Activated CD4-positive, alpha-beta T cell treated with anti-CD3 and anti-CD28 coated beads for 36 hours (primary cell): Measurements from ENCODE around the gene OSM. TPM values are rescaled to one million over a fixed set of nuclear protein-coding genes. Genes with fewer than 3 reads are reported as not detected.

ENCODE experiments used
- ATAC-seq: fragments of 200-7000 bp; cut with Tn5 transposase; one replicate; pipeline ENCODE4 v1.10.0; 2021; ENCODE audit warnings: mild to moderate bottlenecking, moderate library complexity
- CTCF ChIA-PET: fragments of 350-600 bp; sonication (Branson Sonifier 250); formaldehyde crosslinking; loops from one replicate; lab custom pipeline; 2021; ENCODE audit warnings: antibody characterized with exemption; lab: Charles Lee
- POLR2A ChIA-PET: fragments of 350-600 bp; sonication (Branson Sonifier 250); formaldehyde crosslinking; loops from one replicate; lab custom pipeline; 2021; ENCODE audit warnings: antibody characterized with exemption, inconsistent platforms; lab: Charles Lee
- DNase-seq: peaks from one replicate; pipeline ENCODE4 v3.0.0-alpha.2; 2020
- H3K27ac Mint-ChIP-seq: one replicate; pipeline ENCODE4 v1.8.0; 2021; ENCODE audit warnings: mixed read lengths
- H3K27me3 Mint-ChIP-seq: one replicate; pipeline ENCODE4 v1.8.0; 2021; ENCODE audit warnings: mixed read lengths
- H3K36me3 Mint-ChIP-seq: one replicate; pipeline ENCODE4 v1.8.0; 2021; ENCODE audit warnings: low read depth, mixed read lengths
- H3K4me1 Mint-ChIP-seq: one replicate; pipeline ENCODE4 v1.8.0; 2021; ENCODE audit warnings: mixed read lengths
- H3K4me3 Mint-ChIP-seq: one replicate; pipeline ENCODE4 v1.8.0; 2021; ENCODE audit warnings: mild to moderate bottlenecking, moderate library complexity, mixed read lengths
- H3K9me3 Mint-ChIP-seq: one replicate; pipeline ENCODE4 v1.8.0; 2021; ENCODE audit warnings: low read depth, mixed read lengths
- intact Hi-C, 2 experiments: fragments of 100-400 bp; cut with DNase I in 1 of 2; cut with micrococcal nuclease in 1 of 2; formaldehyde crosslinking; loops; one replicate each; pipeline versions ENCODE4 v1.14.2 to v1.15.1; 2022 to 2024; cut with DNase I, micrococcal nuclease
- total RNA-seq, 2 experiments: library from RNA; stranded (reverse); gene quantifications; one replicate each; pipeline ENCODE4 v1.2.3, GENCODE V29; 2021

OSM gene
- total RNA-seq, 2 experiments from 2014 or later = 13.8 to 17.6 TPM

DNA sequence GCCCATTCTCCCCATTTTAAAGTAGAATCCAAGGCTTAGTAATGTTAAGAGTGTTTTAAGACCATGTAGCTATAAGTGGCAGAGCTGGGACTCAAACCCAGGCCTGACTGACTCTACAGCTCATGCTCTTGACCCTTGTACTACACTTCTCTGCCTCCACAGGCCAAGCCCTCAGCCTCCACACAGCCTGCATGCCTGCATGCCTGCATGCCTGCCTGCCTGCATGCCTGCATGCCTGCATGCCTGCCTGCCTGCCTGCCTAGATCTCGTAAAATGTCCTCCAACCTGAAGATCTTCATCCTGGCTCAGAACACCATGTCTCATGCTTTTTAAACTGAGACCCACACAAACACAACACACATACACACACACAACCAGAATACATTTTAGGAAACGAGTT is 41.4 kb upstream of the OSM start:
- peaks cover 97% of the 10 kb centered on the region for H3K4me1 Mint-ChIP-seq
- H3K27ac Mint-ChIP-seq = peak overlapping the region; percentile 68
- CTCF ChIA-PET = no interaction called here
- no peaks in the 10 kb centered on the region for H3K9me3 Mint-ChIP-seq
- POLR2A ChIA-PET = no interaction called here
- peaks cover 16% of the 10 kb centered on the region for H3K36me3 Mint-ChIP-seq
- no peaks in the 10 kb centered on the region for H3K27me3 Mint-ChIP-seq
- ATAC-seq (no peak), DNase-seq (no peak)
- no peak overlapping the region for H3K4me3 Mint-ChIP-seq
- intact Hi-C loops = loop anchor here in 1 of 2 experiments (5.0 kb wide), 1 partner anchor 284 kb away; the partner anchor contains the start of gene PES1

DNA sequence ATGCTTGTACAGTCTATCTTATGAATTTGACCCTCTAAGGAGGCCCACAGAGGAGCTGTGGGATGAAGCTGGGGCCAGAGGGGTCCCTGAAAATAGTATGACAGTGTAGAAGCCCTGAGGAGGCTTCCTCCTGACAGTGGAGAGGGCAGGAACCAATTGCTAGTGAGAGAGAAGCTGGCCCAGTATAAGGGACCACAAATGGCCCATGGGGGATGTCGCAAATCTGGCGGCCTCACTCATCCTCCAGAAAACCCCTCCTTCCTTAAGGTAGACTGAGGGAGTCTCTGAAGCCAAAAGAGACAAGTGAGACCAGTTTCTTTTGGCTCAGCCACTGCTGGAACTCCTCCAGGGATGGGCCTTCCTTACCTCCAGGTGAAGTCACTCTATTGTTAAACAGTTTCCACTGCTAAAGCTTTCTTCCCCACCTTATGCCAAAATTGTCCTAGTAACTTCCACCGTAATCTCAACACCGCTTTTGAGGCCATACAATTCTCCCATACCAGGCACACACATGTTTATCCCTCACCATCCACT is 40.5 kb upstream of the OSM start:
- Mint-ChIP-seq H3K27ac (peak overlapping the region; percentile 85), H3K27me3 (no peaks in the 10 kb centered on the region), H3K4me3 (no peak overlapping the region), H3K36me3 (peaks cover 15% of the 10 kb centered on the region), H3K4me1 (peaks cover 97% of the 10 kb centered on the region), H3K9me3 (no peaks in the 10 kb centered on the region)
- ATAC-seq = no peak
- ChIA-PET CTCF (interaction anchor here (0.6 to 1.5 kb wide), 4 partner anchors 12 to 266 kb away, joined by 3 to 4 read pairs (median 3); partner anchors contain the start of gene MTFP1), POLR2A (interaction anchor here (0.6 kb wide), 1 partner anchor 20 kb away, joined by 3 read pairs; the partner anchor contains the start of gene TBC1D10A)
- DNase-seq = no peak
- intact Hi-C loops = loop anchor here in 1 of 2 experiments (2.0 to 5.0 kb wide), 2 partner anchors 20 to 285 kb away; partner anchors contain the start of genes PES1 and TBC1D10A

- Mint-ChIP-seq H3K4me3 (peak overlapping the region; percentile 59), H3K27me3 (no peaks in the 10 kb centered on the region), H3K27ac (peak overlapping the region; percentile 85), H3K9me3 (no peaks in the 10 kb centered on the region), H3K4me1 (peaks cover 97% of the 10 kb centered on the region), H3K36me3 (peaks cover 15% of the 10 kb centered on the region)
- ATAC-seq (no peak), DNase-seq (no peak)
- intact Hi-C loops = loop anchor here in 1 of 2 experiments (2.0 to 5.0 kb wide), 2 partner anchors 20 to 286 kb away; partner anchors contain the start of genes PES1 and TBC1D10A
- ChIA-PET POLR2A (interaction anchor here (0.6 kb wide), 1 partner anchor 20 kb away, joined by 3 read pairs; the partner anchor contains the start of gene TBC1D10A), CTCF (interaction anchor here (0.6 to 2.0 kb wide), 4 partner anchors 13 to 266 kb away, joined by 3 to 10 read pairs (median 4); partner anchors contain the start of gene MTFP1)
Measured at GRCh38 chr22:30306627-30307011, 40.0 kb upstream of the OSM start.

DNA sequence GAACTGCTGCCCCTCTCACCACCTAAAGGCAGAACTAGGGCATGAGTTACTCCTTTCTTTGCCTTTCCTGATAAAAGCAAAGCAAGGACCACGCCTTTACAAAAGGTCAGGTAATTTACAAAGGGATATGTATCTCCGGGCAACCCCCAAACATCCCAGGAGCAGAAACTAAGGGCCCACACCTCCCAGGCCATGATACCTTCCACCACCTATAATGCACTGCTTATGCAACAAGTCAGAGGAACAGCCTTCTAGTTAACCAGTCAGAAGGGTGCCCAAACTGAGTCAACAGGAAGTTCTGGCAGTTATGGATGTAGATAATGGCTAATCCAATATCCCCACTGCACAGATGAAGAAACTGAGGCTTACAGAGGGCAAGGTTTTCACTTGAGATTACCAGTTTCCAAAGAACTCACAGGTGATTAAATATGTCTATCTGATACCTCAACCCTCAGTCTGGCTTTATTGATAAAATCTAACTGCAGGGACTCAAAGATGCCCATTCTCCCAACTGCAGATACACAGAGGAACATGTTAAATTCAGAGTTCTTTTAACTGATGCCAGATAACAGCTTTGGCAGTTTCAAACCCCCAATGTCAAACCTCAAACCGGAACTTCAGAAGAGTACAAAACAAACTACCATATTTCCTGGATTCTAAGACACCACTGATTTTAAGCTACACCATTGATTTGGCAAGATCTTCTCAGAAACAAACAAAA is 39.4 kb upstream of the OSM start:
- H3K4me3 Mint-ChIP-seq = peak overlapping the region; percentile 59
- CTCF ChIA-PET = interaction anchor here (0.6 to 2.0 kb wide), 3 partner anchors 18 to 968 kb away, joined by 3 to 10 read pairs (median 3); partner anchors contain the start of gene MTFP1
- DNase-seq (peak; percentile 46), ATAC-seq (peak; percentile 73)
- peak overlapping the region; percentile 85 for H3K27ac Mint-ChIP-seq
- no peaks in the 10 kb centered on the region for H3K9me3 Mint-ChIP-seq
- intact Hi-C loops = loop anchor here in 1 of 2 experiments (1.0 to 5.0 kb wide), 3 partner anchors 21 to 286 kb away; partner anchors contain the start of genes PES1, SF3A1 and TBC1D10A
- H3K36me3 Mint-ChIP-seq = peaks cover 20% of the 10 kb centered on the region
- POLR2A ChIA-PET = interaction anchor here (0.6 kb wide), 1 partner anchor 21 kb away, joined by 3 read pairs; the partner anchor contains the start of gene TBC1D10A
- H3K27me3 Mint-ChIP-seq = no peaks in the 10 kb centered on the region
- H3K4me1 Mint-ChIP-seq = peaks cover 98% of the 10 kb centered on the region

GRCh38 chr22:30305519-30305905 is 38.9 kb upstream of the OSM start:
- Mint-ChIP-seq H3K4me1 (peaks cover 97% of the 10 kb centered on the region), H3K36me3 (peaks cover 22% of the 10 kb centered on the region), H3K4me3 (peak overlapping the region; percentile 59), H3K27me3 (no peaks in the 10 kb centered on the region), H3K27ac (peak overlapping the region; percentile 85), H3K9me3 (no peaks in the 10 kb centered on the region)
- ChIA-PET POLR2A (interaction anchor here (1.0 kb wide), 1 partner anchor 14 kb away, joined by 3 read pairs; no protein-coding TSS in a partner anchor), CTCF (interaction anchor here (0.6 to 2.0 kb wide), 5 partner anchors 10 to 969 kb away, joined by 3 to 10 read pairs (median 4); no protein-coding TSS in a partner anchor)
- DNase-seq (peak; percentile 68), ATAC-seq (peak; percentile 79)
- intact Hi-C loops = loop anchor here in 1 of 2 experiments (1.0 to 5.0 kb wide), 2 partner anchors 51 to 287 kb away; partner anchors contain the start of genes PES1 and SF3A1

GRCh38 chr22:30304495-30305244 is 38.0 kb upstream of the OSM start:
- peak overlapping the region; percentile 59 for H3K4me3 Mint-ChIP-seq
- ChIA-PET CTCF (interaction anchor here (0.6 to 3.4 kb wide), 6 partner anchors 11 to 39 kb away, joined by 3 to 17 read pairs (median 8); partner anchors contain the start of gene CASTOR1), POLR2A (interaction anchor here (1.0 kb wide), 1 partner anchor 13 kb away, joined by 3 read pairs; no protein-coding TSS in a partner anchor)
- peak overlapping the region; percentile 85 for H3K27ac Mint-ChIP-seq
- ATAC-seq = no peak
- peaks cover 89% of the 10 kb centered on the region for H3K4me1 Mint-ChIP-seq
- intact Hi-C loops = loop anchor here in 1 of 2 experiments (1.0 to 5.0 kb wide), 2 partner anchors 52 to 288 kb away; partner anchors contain the start of genes PES1 and SF3A1
- H3K36me3 Mint-ChIP-seq = peaks cover 22% of the 10 kb centered on the region
- no peaks in the 10 kb centered on the region for H3K9me3 Mint-ChIP-seq
- no peak for DNase-seq
- H3K27me3 Mint-ChIP-seq = no peaks in the 10 kb centered on the region

DNA sequence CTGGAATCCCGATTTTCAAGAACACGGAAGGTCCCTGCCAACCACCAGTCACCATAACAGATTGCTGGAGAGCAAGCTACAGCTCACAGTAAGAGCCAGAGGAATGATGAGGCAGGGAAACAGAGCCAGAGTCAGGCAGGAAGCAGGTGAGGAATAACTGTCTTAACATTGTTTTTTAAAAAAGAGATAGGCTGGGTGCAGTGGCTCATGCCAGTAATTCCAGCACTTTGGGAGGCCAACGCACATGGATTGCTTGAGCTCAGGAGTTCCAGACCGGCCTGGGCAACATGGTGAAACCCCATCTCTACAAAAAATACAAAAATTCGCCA is 36.1 kb upstream of the OSM start:
- no peaks in the 10 kb centered on the region for H3K9me3 Mint-ChIP-seq
- no peaks in the 10 kb centered on the region for H3K27me3 Mint-ChIP-seq
- peaks cover 32% of the 10 kb centered on the region for H3K36me3 Mint-ChIP-seq
- ATAC-seq (no peak), DNase-seq (no peak)
- ChIA-PET CTCF (interaction anchor here (0.5 to 3.4 kb wide), 10 partner anchors 9 to 833 kb away, joined by 3 to 17 read pairs (median 3); partner anchors contain the start of genes CASTOR1, CCDC157, RNF215 and SF3A1), POLR2A (no interaction called here)
- peak overlapping the region; percentile 85 for H3K27ac Mint-ChIP-seq
- intact Hi-C loops = loop anchor here in 1 of 2 experiments (2.0 kb wide), 1 partner anchor 14 kb away; the partner anchor contains the start of gene CASTOR1
- H3K4me3 Mint-ChIP-seq = peak overlapping the region; percentile 25
- H3K4me1 Mint-ChIP-seq = peaks cover 87% of the 10 kb centered on the region

DNA sequence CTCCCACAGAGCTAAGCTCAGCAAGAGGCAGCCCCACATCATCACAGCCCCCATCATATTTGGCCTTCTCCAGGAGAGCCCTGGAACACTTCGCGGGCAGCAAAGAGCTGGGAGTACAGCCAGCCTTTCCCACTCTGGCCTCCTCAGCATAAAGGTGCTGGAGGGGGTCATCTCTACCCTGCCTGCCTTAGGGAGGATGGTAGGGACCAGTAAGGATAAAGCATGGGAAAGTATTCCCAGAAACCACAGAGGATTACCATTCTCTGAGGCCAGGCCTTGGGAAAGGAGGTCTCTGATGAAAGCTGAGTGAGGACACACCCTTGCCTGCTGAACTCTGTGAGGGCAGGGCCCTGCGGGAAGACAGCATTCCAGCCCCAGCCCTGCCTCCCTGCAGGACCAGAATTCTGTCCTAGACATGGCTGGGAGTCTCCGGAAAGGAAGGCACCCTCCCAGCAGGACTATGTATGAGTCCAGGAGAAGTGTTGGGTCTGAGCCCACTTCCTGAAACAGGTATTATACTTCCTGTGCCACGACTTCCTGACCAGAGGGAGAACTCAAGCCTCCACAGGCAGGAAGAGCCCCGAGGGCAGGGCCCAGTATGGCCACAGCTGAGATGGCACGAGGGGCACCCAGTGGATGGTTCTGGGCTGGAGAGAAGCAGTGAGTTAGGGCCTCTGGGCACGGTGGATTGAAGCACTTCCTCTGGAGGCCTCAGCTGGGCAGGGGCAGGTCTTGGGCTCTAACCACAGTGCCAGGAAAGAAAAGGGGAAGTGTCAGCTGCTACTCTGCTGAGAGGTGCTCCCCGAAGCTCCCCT is 35.6 kb upstream of the OSM start:
- Mint-ChIP-seq H3K4me3 (peak overlapping the region; percentile 25), H3K9me3 (no peaks in the 10 kb centered on the region)

GRCh38 chr22:30299322-30299721 is 32.7 kb upstream of the OSM start:
- H3K4me1 Mint-ChIP-seq = peaks cover 77% of the 10 kb centered on the region
- H3K27ac Mint-ChIP-seq = peak overlapping the region; percentile 51

More for the DNA sequence above, 35.6 kb upstream of the OSM start:
- DNase-seq = no peak
- intact Hi-C loops = loop anchor here in 1 of 2 experiments (2.0 kb wide), 1 partner anchor 13 kb away; the partner anchor contains the start of gene CASTOR1
- Mint-ChIP-seq H3K4me1 (peaks cover 88% of the 10 kb centered on the region), H3K36me3 (peaks cover 32% of the 10 kb centered on the region), H3K27me3 (no peaks in the 10 kb centered on the region), H3K27ac (peak overlapping the region; percentile 85)
- ATAC-seq = no peak
- POLR2A ChIA-PET = no interaction called here
- CTCF ChIA-PET = interaction anchor here (0.6 to 3.4 kb wide), 8 partner anchors 12 to 304 kb away, joined by 3 to 17 read pairs (median 3); partner anchors contain the start of genes CASTOR1, CCDC157, RNF215 and SF3A1

More at GRCh38 chr22:30299322-30299721, 32.7 kb upstream of the OSM start:
- Mint-ChIP-seq H3K36me3 (peaks cover 33% of the 10 kb centered on the region), H3K27me3 (no peaks in the 10 kb centered on the region), H3K4me3 (no peak overlapping the region), H3K9me3 (no peaks in the 10 kb centered on the region)
- intact Hi-C loops = no loop called here
- DNase-seq (no peak), ATAC-seq (no peak)
- CTCF ChIA-PET = interaction anchor here (0.7 to 3.8 kb wide), 2 partner anchors 12 to 15 kb away, joined by 3 to 20 read pairs; no protein-coding TSS in a partner anchor
- POLR2A ChIA-PET = no interaction called here
